ENCODE measurements around the gene PTGER2.

PTGER2 gene, protein sequence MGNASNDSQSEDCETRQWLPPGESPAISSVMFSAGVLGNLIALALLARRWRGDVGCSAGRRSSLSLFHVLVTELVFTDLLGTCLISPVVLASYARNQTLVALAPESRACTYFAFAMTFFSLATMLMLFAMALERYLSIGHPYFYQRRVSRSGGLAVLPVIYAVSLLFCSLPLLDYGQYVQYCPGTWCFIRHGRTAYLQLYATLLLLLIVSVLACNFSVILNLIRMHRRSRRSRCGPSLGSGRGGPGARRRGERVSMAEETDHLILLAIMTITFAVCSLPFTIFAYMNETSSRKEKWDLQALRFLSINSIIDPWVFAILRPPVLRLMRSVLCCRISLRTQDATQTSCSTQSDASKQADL

DNA sequence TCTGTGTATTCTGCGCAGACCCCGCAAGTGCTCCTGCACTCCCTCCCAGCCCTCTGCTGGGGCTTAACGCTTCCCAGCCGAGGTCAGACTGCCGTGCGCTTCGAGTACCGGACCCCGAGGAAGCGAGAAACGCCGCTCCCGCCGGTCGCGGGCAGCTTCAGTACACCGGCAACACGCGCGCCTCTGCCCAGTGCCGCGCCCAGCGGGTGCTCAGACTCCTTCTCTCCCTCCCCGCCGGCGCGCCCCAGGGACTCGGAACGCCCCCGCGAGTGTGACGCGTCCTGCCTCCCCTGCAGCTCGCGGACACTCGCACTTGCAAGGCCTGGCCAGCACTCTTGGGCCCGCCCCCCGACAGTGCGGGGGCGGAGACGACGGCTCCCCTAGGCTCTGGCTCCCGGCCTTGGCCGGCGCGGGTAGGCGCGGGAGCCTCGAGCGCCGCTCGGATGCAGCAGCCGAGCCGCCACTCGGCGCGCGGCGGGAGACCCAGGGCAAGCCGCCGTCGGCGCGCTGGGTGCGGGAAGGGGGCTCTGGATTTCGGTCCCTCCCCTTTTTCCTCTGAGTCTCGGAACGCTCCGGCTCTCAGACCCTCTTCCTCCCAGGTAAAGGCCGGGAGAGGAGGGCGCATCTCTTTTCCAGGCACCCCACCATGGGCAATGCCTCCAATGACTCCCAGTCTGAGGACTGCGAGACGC, at the start of gene PTGER2:
Gene PTGER2, plus strand, starts transcription at position 410 of the 692 bp plus-strand sequence. Its CDS starts 237 bp downstream, at position 647.
- peak; percentile 73 for DNase-seq

DNA sequence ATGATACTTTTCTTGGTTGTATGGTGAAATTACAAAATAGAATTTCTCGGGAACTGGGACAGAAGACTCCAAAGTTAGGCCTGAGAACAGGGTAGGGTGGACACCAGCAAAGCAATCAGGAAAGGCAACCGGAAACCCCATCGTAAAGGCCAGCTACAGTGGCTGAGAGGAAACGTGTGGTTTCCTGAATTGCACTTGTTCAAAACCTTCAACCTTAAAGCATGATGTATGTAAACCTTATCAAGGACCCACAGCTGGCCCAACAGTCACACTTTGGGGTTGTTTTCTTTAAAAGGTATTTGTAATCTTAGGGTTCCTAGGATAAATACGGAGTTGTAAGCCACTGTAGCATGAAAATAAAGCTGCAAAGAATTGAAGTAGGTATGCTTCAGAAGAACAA, 48.9 kb upstream of the PTGER2 start:
- DNase-seq: no peak

DNA sequence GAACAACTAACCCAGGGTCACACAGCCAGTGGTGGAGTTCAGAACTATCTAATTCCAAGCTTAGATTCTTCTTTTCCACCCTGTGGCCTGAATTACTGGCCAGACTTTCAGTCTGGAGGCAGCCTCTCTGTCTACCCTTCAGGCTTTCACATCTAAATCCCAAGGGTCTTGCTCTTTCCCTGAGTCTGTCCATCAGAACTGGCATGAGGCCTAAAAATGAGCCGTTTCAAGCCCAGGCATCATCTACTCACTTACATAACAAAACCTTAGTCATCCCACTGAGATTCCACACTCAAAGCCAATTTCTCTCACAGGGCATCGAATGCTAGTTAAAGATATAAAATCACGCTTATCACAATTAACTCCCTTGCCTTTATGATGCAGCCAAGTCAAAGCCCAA, 47.9 kb upstream of the PTGER2 start:
- peak; percentile 17 for DNase-seq

DNA sequence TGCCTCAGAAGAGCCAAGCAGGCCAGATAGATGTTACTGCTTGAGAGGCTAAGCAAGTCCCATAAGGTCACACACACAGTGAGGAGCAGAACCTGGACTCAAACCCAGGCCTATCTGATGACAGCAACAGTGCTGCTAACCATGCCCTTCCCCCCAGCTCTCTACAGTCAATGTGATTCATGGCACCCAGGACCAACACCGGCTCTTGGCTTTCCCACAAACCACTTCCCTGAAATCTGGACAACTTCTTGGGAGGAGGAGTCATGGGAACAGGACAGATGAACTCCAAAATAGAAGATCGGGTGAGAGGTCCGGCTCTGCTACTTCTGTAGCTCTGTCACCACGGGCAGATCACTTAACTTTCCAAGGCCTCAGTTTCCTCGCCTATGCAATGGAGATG, 47.3 kb upstream of the PTGER2 start:
- DNase-seq: no peak

DNA sequence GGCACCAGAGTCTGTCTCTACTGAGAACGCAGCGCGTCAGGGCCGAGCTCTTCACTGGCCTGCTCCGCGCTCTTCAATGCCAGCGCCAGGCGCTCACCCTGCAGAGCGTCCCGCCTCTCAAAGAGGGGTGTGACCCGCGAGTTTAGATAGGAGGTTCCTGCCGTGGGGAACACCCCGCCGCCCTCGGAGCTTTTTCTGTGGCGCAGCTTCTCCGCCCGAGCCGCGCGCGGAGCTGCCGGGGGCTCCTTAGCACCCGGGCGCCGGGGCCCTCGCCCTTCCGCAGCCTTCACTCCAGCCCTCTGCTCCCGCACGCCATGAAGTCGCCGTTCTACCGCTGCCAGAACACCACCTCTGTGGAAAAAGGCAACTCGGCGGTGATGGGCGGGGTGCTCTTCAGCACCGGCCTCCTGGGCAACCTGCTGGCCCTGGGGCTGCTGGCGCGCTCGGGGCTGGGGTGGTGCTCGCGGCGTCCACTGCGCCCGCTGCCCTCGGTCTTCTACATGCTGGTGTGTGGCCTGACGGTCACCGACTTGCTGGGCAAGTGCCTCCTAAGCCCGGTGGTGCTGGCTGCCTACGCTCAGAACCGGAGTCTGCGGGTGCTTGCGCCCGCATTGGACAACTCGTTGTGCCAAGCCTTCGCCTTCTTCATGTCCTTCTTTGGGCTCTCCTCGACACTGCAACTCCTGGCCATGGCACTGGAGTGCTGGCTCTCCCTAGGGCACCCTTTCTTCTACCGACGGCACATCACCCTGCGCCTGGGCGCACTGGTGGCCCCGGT, 46.4 kb upstream of the PTGER2 start, which contains the start of gene PTGDR:
Gene PTGDR, plus strand, starts transcription at position 198 of the 778 bp plus-strand sequence. Its CDS starts 117 bp downstream, at position 315.
- no peak for DNase-seq

DNA sequence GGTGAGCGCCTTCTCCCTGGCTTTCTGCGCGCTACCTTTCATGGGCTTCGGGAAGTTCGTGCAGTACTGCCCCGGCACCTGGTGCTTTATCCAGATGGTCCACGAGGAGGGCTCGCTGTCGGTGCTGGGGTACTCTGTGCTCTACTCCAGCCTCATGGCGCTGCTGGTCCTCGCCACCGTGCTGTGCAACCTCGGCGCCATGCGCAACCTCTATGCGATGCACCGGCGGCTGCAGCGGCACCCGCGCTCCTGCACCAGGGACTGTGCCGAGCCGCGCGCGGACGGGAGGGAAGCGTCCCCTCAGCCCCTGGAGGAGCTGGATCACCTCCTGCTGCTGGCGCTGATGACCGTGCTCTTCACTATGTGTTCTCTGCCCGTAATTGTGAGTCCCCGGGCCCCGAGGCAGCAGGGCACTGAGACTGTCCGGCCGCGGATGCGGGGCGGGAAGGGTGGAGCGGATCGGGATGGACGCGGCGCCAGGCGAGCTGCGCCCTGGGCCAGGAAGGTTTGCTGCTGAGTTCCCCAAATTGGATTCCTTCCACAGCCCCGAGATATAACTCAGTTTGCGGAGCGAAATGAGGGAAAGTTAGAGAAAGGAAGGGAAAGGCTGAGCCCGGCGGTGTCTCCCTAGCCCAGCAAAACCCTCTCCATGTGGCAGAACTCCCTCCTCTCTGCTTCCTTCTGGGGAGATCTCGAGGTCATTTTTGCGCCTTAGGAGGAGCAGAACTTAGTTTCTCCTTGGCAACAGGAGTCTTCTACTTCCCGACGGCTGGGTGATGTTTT, 45.6 kb upstream of the PTGER2 start:
- DNase-seq: no peak

DNA sequence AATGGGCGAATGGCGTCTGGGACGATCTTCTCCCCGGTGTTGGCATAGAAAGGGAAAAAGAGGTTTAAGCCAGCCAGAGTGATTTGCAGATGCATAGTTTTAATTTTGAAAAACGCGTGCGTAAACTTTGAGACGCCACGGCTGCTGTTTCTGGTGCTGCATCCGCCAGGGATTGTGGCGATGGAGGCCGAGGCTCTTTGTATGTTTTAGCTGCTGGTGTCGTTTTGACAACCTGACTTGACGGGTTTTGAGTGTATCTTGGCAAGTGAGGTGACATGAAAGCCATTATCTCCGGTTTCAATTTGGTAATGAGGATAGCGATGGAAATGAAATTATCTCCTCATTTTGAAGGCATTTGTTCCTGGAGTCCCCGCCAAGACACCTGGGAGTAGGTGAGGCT, 45.0 kb upstream of the PTGER2 start:
- no peak for DNase-seq

DNA sequence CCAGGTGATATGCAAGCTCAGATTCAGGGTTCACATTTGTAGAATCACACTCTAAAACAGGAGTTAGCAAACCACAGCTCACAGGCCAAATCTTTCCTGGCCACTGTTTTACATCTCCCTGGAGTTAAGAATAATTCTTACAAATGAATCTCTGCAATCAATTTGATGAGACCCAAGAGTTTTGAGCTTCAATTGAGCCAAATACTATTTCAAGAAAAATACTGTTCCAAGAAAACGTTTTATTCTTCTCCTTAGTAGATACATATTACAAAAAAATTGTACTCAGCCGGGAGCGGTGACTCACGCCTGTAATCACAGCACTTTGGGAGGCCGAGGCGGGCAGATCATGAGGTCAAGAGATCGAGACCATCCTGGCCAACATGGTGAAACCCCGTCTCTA, 44.1 kb upstream of the PTGER2 start:
- DNase-seq: no peak

DNA sequence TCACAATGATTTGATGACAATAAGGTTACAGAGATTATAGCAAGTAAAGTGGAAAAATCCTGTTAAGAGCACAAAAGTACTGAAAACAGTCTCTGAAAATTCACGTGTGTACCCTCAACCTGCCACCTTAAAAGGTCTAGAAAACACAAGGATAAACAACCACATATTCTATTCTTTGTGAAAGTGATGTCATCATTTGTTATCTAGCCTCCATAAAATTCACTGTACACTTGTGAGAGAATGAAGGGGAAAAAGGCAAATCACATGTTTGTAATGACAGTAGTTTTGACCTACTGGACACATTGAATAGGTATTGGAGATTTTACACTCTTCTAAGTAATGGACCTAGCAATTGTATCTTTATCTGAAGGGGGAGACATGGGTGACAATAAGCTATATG, 42.6 kb upstream of the PTGER2 start:
- no peak for DNase-seq

DNA sequence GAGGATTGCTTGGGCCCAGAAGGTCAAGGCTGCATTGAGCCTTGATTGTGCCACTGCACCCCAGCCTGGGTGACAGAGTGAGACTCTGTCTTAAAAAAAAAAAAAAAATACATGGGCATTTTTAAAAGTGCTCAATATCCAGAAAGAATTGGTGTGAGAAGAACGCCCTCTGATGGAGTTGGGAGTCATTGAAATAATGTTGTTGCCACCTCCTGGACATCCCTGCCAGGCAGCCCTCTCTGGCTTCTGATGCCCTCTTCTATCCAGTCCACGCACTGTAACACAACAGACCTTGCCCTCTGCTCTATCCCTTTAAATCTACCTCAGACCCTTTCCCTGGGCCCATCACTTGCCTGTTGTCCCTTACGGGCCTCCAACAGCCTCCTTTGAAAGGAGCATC, 41.7 kb upstream of the PTGER2 start:
- DNase-seq: no peak

DNA sequence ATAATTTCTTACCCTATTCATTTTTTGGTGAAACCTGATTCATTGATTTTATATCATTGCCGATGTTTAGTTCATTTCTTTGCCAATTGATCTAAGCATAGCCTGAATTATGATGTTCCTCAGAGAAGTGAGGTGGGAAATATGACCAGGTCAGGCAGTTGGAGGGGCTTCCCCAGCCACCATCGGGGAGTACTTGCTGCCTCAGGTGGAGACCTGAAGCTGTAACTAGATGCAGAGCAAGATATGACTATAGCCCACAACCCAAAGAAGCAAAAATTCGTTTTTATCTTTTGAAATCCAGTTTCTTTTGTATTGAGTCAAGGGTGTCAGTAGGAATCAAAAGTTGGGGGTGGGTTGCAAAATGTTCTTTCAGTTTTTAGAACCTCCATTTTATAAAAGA, 38.7 kb upstream of the PTGER2 start:
- no peak for DNase-seq

DNA sequence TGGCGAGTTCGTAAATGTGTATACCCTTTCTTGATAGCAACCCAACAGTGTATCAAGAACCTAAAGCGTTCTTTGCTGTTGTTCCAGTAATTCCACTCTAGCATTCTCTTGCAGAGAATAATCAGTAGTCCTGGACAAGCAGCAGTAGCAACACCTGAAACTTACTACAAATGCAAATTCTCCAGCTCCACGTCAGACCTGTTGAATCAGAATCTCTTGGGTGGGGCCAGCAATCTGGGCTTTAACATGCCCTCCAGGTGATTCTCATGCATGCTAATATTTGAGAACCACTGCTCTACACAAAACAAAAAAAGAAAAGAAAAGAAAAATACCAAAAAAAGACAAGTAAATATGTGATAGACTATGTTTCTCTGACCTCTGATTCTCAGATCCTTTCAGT, 36.6 kb upstream of the PTGER2 start:
- DNase-seq: no peak

DNA sequence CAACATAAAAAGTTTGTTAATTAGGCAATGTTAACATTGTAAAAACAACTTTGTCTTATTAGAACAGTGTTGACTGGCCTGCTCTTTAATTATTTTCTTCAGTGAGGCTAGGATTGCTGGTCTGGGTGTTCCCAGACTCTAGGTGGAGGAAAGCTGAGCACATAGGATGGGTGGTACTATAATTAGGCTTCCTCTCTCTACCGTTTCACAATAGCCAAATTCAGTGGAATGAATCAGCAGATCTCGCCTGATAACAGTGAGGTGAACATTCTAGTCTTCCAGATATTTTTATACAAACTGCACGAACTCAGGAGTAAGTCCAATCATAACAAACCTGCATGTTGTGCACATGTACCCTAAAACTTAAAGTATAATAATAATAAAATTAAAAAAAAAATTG, 34.7 kb upstream of the PTGER2 start:
- DNase-seq: no peak

DNA sequence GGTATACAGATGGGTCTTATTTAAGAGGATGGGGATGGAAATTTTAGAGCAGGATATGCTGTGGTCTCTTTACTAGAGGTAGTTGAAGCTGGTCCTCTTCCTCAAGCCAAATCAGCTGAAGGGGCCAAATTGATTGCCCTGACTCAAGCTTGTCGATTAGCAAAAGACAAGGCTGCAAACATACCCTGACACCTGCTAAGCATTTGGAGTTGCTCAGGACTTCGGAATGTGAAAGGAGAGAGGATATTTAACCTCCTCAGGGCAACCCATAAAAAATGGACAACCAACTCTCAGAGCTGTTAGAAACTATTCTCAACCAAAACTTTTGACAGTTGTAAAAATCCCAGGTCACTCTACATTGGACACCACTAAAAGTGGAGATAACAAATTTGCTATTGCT, 31.0 kb upstream of the PTGER2 start:
- no peak for DNase-seq

DNA sequence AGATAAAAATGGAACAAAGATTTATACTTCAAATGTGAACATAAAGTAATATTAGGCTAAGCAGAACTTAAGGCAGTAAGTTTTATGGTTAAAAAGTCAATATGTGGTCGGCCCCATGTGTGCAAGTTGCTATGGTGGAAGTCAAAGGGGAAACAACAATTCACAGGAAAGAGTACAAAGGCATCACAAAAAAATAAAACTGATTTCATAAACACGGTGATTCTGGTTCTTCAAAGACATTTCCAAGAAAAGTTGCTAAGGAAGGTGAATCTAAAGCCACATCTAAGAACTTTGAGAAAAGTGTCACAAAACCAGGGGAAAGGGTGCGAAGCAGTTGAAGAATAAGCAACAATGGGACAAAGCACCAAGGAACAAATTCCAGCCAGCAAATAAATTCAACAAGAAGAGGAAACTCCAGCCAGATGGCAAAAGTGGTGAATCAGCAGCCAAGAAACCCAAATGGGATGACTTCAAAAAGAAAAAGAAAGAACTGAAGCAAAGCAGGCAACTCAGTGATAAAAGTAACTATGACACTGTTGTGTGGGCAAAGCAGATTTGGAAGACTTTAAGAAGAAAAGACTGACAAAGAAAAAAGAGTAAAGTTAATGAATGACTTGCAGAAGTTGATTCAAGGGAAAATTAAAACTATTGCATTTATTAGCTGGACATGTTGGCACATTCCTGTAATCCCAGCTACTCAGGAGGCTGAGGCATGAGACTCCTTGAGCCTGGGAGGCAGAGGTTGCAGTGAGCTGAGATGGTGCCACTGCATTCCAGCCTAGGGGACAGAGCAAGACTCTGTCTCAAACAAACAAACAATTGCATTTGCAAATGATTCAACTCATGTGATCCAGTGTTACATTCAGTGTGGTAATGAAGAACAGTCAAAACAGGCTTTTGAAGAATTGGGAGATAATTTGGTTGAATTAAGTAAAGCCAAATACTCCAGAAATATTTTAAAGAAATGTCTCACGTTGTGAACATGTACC, 27.2 kb upstream of the PTGER2 start:
- DNase-seq: no peak

DNA sequence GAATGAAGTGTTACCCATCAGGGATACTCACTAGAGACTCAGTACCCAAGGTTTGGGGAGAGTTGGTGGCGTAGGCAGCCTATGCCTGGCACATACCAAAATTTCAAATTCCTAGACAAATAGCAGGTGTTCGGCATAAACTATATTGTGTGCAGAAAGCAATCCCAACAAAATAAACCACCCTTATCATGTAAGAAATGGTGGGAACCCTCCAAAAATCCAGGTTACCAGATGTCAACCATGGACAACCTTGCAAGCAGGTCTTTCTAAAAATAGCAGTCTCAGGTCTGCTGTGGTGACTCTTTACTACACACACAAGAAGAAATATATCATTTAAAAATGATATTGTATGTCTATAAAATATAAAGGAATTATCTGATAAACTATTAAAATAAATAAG, 17.7 kb upstream of the PTGER2 start:
- no peak for DNase-seq

DNA sequence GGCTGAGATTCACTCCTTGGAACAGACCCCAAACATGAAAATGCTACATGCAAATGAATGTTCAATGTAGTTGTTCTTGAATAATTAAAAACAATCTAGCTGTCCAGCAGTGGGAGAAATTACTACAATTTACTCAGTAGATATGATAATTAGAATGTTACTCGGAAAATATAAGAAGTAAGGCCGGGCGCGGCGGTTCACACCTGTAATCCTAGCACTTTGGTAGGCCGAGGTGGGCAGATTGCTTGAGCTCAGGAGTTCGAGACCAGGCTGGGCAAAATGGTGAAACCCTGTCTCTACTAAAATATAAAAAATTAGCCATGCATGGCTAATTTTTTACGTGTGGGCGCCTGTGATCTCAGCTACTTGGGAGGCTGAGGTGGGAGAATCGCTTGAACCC, 15.3 kb upstream of the PTGER2 start:
- no peak for DNase-seq

DNA sequence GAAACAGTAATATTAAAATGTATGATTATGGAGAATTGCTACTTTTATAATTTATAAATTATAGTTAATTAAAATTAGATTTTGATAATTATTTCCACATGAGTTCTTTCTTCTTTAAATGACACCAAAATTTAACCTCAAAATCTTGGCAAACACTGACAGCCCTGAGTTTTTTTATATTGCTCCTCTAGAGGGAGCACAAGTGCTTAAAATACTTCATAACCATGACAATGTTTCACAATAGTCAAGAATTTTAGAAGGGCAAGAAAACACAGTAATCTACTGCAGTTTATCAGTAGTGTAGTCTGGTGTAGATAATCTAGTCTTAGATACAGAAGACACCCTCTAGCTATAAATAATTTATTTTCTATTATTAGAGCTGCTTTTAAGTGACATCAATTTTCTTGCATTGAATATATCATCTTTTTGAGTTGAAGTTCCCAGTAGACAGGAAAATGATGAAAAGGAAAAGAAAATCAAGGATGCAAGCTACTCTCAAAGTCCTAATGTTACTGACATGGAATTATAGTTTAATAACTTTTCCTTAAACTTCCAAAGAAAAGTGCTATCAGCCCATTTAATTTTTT, 14.3 kb upstream of the PTGER2 start:
- DNase-seq: no peak

DNA sequence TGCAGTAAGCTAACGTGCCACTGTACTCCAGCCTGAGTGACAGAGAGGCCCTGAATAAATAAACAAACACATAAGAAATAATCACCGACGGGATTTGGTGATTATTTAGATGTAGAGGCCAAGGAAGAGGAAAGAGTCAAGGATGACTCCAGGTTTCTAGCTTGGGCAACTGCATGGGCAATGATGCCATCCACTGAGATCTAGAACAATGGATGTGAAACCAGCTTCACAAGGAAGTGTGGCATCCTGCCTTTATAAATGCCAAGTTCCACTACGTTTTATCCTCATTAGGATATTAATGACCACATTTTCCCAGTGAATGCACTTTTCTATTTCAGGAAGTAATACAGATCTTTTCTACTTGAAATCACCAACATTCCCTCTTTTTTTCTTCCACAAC, 10.9 kb upstream of the PTGER2 start:
- DNase-seq: no peak

DNA sequence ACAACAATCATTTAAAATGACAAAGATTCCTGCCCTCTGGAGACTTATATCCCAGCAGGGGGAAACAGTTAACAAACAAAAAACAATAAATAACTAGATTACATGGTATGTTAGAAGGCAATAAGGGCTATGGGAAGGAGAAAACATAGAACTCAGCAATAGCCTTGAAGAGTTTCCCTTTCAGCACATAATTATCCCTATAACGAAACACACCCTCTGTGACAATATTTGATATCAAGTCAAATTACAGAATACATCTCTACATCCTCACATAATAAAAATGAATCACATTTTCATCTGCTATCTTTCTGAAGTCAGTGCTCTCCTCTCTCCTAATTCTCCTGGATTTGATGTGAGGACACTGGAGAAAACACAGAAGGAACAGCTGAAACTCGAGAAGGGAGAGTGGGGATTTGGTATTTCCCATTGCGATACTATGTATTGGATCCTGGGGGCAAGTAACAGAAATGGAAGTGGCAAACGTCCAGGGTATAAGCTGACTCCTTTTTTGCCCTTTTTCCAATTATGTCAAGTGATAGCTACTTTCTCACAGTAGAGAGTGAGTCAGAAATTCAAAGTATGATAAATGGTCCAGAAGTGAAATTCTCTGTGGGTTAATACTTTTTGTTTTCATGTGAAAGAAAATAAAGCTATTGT, 9.7 kb upstream of the PTGER2 start:
- DNase-seq: no peak

DNA sequence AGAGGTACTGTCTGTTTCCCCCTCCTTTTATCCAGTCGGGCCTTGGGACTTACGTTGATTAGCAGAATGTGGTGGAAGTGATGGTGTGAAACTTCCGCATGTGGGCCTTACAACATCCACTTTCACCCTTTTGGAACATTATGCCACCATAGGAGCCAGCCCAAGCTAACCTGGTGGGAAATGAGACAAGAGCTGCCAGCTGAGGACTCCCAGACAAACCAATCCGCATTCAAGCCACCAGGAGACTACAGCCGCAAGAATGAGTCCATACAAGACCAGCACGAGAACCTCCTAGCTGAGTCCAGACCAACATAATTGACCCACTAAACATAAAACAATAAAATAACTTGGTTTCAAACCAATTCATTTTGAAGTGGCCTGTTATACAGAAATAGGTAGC, 9.1 kb upstream of the PTGER2 start:
- no peak for DNase-seq
